ENCODE data around the gene PTCD2. TPM values are rescaled to one million over a fixed set of nuclear protein-coding genes. Genes with fewer than 3 reads are reported as not detected.

The PTCD2 gene
- total RNA-seq: 1 to 10 TPM; 2.7 to 7.2 (median 5.4) TPM

DNA sequence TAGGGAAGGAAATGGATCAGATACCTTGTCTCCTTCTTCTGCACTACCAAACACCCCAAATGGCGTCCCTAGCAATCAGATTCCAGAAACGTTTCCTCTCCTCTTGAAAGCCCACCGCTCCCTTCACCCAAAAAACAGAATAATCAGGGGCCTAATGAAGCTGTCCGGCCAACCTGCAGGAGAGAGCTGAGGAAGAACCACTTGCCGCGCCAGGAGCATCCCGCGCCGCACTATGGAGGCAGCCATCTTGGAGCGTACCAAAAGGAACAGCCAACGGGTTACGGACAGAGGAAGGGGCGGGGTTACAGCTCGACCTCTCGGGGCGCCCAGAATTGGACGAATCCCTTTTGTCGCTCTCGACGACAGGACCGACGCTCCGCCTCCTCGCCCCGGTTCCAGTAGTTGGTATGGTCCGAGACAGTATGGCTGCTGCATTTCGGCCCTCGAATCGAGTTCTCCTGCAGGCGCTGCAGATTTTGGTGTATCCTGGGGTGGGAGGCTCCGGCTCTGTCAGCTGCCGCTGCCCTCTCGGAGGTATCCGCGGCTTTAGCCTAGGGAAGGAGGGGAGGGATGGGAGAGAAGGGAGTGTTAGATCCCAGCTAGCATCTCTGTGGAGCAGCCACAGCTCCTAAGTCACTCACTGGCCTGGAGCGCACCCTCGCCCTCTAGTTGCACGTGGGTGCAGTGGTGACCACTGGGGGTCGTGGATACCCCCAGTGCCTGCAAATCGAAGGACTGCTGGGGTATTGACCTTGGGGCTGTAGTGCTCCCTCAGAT, at the start of gene PTCD2, which contains the start of gene MRPS27:
TSS of gene PTCD2 (plus strand) at position 398 of the 777 bp plus-strand sequence. CDS start at position 408, 10 bp downstream.
TSS of gene MRPS27 (minus strand) at position 265 of the 777 bp plus-strand sequence. CDS start at position 246, 19 bp downstream.
- peak within 1 kb of the TSS; percentile 40 to 86 (median 86) for H3K27ac ChIP-seq
- peak; percentile 99 for ATAC-seq
- H3K9me3 ChIP-seq: no peaks in the 10 kb centered on the region
- TF ChIP-seq, protein P1, sequence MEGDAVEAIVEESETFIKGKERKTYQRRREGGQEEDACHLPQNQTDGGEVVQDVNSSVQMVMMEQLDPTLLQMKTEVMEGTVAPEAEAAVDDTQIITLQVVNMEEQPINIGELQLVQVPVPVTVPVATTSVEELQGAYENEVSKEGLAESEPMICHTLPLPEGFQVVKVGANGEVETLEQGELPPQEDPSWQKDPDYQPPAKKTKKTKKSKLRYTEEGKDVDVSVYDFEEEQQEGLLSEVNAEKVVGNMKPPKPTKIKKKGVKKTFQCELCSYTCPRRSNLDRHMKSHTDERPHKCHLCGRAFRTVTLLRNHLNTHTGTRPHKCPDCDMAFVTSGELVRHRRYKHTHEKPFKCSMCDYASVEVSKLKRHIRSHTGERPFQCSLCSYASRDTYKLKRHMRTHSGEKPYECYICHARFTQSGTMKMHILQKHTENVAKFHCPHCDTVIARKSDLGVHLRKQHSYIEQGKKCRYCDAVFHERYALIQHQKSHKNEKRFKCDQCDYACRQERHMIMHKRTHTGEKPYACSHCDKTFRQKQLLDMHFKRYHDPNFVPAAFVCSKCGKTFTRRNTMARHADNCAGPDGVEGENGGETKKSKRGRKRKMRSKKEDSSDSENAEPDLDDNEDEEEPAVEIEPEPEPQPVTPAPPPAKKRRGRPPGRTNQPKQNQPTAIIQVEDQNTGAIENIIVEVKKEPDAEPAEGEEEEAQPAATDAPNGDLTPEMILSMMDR (IDR thresholded peaks at IDR 0.05): peak in 1 of 4 experiments; percentile 56
- TF ChIP-seq EP300 (IDR thresholded peaks at IDR 0.05) (no peak), POLR2AphosphoS5 (IDR thresholded peaks at IDR 0.05) (peak; percentile 87), POLR2A (IDR thresholded peaks at IDR 0.05) (peak; percentile 44 to 45)
- 3% methylated on average over 8 of the region's 40 CpGs; no CpG with 5 or more reads in 1 of the 2 donors for WGBS, 2 donors (ENCODE audit: low coverage in 1 of 2)
- H3K4me1 ChIP-seq: peaks cover 0 to 38% (median 5%) of the 10 kb centered on the region in 3 donors
- no peaks in the 10 kb centered on the region for H3K27me3 ChIP-seq
- peaks cover 0 to 36% of the 10 kb centered on the region in 2 donors for H3K36me3 ChIP-seq
- H3K4me3 ChIP-seq: peak within 1 kb of the TSS; percentile 83 to 92

DNA sequence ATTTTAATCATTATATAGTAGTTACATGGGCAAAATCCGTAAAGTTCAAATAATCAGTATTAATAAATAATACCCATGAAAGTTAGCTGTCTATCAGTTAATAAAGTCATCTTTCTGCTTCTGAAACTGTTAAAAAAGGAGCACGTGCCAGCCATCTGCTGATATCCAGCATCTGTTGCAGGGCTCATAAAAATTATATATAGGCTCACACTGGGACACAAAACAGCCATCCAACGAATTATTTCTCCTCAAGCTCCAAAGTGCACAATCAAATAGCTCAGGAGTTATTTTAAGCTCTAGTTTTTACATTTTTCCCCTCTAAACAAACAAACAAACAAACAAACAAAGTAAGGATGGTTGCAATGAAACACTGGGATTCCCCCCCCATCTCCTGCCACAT, 48.5 kb upstream of the PTCD2 start:
- H3K4me3 ChIP-seq: no peak overlapping the region
- ATAC-seq: no peak
- no peaks in the 10 kb centered on the region for H3K27me3 ChIP-seq
- no peak overlapping the region for H3K27ac ChIP-seq
- no peaks in the 10 kb centered on the region for H3K9me3 ChIP-seq
- TF ChIP-seq EP300 (IDR thresholded peaks at IDR 0.05) (no peak), POLR2A (IDR thresholded peaks at IDR 0.05) (no peak), POLR2AphosphoS5 (IDR thresholded peaks at IDR 0.05) (no peak)
- TF ChIP-seq, protein P1 (IDR thresholded peaks at IDR 0.05): no peak
- peaks cover 0 to 4% of the 10 kb centered on the region in 2 donors for H3K36me3 ChIP-seq
- 88 to 96% methylated on average over 3 of the region's 3 CpGs for WGBS, 2 donors (ENCODE audit: low coverage in 1 of 2)
- H3K4me1 ChIP-seq: peaks cover 3 to 22% (median 5%) of the 10 kb centered on the region in 3 donors

DNA sequence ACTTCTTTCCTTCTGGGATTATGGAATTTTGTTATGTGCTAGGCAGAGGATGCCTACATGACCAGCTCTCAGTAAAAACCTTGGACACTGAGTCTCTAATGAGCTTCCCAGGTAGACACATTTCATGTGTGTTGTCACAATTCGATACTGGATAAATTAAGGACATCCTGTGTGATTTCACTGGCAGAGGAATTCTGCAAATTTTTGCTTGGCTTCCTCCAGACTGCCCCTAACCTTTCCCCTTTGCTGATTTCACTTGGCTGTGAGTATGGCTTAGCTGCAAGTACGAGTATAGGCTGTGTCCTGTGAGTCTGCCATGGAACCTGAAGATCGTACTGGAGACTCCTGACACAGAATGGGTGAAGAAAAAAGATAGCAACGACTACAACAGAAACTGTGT, 47.8 kb upstream of the PTCD2 start:
- Histone ChIP-seq H3K36me3 (peaks cover 0 to 6% of the 10 kb centered on the region in 2 donors), H3K27ac (no peak overlapping the region), H3K4me3 (no peak overlapping the region), H3K4me1 (peaks cover 3 to 17% (median 5%) of the 10 kb centered on the region in 3 donors), H3K9me3 (no peaks in the 10 kb centered on the region), H3K27me3 (no peaks in the 10 kb centered on the region)
- WGBS, 2 donors (ENCODE audit: low coverage in 1 of 2): 71 to 86% methylated on average over 3 to 4 of the region's 4 CpGs
- ATAC-seq: no peak
- TF ChIP-seq POLR2A (IDR thresholded peaks at IDR 0.05) (no peak), POLR2AphosphoS5 (IDR thresholded peaks at IDR 0.05) (no peak), EP300 (IDR thresholded peaks at IDR 0.05) (no peak)
- TF ChIP-seq, protein P1 (IDR thresholded peaks at IDR 0.05): no peak

- TF ChIP-seq POLR2AphosphoS5 (IDR thresholded peaks at IDR 0.05) (no peak), POLR2A (IDR thresholded peaks at IDR 0.05) (no peak), EP300 (IDR thresholded peaks at IDR 0.05) (no peak)
- TF ChIP-seq, protein P1 (IDR thresholded peaks at IDR 0.05): no peak
- 82 to 92% methylated on average over 6 to 7 of the region's 7 CpGs for WGBS, 2 donors (ENCODE audit: low coverage in 1 of 2)
- no peak for ATAC-seq
- H3K27me3 ChIP-seq: no peaks in the 10 kb centered on the region
- H3K4me3 ChIP-seq: no peak overlapping the region
- peaks cover 0 to 6% (median 3%) of the 10 kb centered on the region in 3 donors for H3K4me1 ChIP-seq
- H3K9me3 ChIP-seq: no peaks in the 10 kb centered on the region
- no peak overlapping the region for H3K27ac ChIP-seq
- peaks cover 0 to 6% of the 10 kb centered on the region in 2 donors for H3K36me3 ChIP-seq
Observed at GRCh38 chr5:72273547-72273946, 46.6 kb upstream of the PTCD2 start.
